K562 (cell line): ENCODE data around the gene FKRP. TPM values are rescaled to one million over a fixed set of nuclear protein-coding genes. Genes with fewer than 3 reads are reported as not detected.

Experiments
- PRMT5 ChIP-seq: sonication (generic); formaldehyde crosslinking; IDR thresholded peaks from 2 replicates; pipeline ENCODE4 v1.5.0; 2020; ENCODE audit warnings: missing genetic modification reagents
- ZNF175 ChIP-seq: fragments of 200-800 bp; sonication (Bioruptor generic); IDR thresholded peaks from 2 replicates; pipeline ENCODE4 v1.6.1; 2016; ENCODE audit warnings: low read depth, mild to moderate bottlenecking, missing genetic modification characterization, missing compliant biosample characterization
- polyA plus RNA-seq, 8 experiments: library from polyadenylated mRNA; depleted of rRNA in 4 of 8; stranded (reverse) in 5 of 8; unstranded in 3 of 8; fragments of >200 nt; fragmentation: Nextera tagmentation in 2 of 8; fragmentation: Illumina TruSeq in 1 of 8; extraction: Ambion mirVana in 2 of 8; extraction: Trizol in 1 of 8; gene quantifications; 2 replicates each; pipeline versions ENCODE4 v1.2.1 to v1.2.3, GENCODE V29; 2011 to 2014; ENCODE audit warnings: inconsistent platforms in 1 of 8, missing spikeins in 1 of 8
- total RNA-seq, 7 experiments: library from RNA; depleted of rRNA in 6 of 7; stranded (reverse); fragments of >200 nt in 6 of 7; fragmentation: Illumina TruSeq in 2 of 7; extraction: Trizol in 2 of 7; gene quantifications; 2 replicates each; pipeline versions ENCODE4 v1.2.1 to v1.2.3, GENCODE V29; 2011 to 2021; ENCODE audit warnings: low replicate concordance in 1 of 7
- TF ChIP-seq, protein P1 (sequence below): fragments of 450-650 bp; IDR thresholded peaks from 2 replicates; pipeline ENCODE4 v1.6.1; 2016; ENCODE audit warnings: mild to moderate bottlenecking
- TF ChIP-seq, protein P2 (sequence below): fragments of 200-800 bp; sonication (Bioruptor generic); IDR thresholded peaks from 2 replicates; pipeline ENCODE4 v1.6.1; 2016; ENCODE audit warnings: missing genetic modification characterization, missing compliant biosample characterization
- TF ChIP-seq, protein P3 (sequence below): fragments of 150-350 bp; IDR thresholded peaks from 2 replicates; pipeline ENCODE4 v1.6.1; 2014; ENCODE audit warnings: low read depth, mild to moderate bottlenecking, low read length, borderline replicate concordance

Gene FKRP
- total and polyA plus RNA-seq, 9 of the 15 experiments (the other 6 are each of a cell fraction or from before 2014, with no cell fraction given): 0.68 to 16.1 (median 6.5) TPM

DNA sequence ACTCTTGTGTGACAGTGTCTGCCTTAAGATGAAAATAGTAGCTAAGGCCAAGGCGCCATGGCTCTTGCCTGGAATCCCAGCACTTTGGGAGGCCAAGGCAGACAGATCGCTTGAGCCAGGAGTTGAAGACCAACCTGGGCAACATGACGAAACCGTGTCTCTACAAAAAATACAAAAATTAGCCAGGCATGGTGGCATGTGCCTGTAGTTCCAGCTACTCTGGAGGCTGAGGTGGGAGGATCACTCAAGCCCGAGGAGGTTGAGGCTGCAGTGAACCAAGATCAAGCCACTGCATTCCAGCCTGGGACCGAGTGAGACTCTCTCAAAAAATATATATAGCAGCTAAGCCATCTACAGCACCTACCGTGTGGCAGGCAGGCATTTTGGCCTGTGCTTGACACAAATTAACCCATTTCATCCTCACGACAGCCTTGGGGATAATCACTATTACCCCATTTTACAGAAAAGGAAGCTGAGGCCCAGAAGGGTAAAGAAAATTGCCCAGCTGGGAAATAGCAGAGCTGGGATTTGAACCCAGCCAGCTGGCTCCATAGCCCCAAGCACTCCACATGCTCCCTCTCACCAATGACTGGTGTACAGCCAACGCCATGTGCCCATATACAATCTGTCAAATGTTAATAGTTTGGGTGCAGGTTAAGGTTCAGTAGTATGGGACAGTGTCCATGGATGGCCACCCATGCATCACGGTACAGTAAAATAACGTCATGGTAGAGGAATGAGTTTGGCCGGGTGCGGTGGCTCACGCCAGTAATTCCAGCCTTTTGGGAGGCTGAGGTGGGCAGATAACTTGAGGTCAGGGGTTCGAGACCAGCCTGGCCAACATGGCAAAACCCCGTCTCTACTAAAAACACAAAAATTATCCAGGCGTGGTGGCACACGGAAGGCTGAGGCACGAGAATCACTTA lies 39.5 kb downstream of the FKRP start (continued):
- TF ChIP-seq, protein P1, sequence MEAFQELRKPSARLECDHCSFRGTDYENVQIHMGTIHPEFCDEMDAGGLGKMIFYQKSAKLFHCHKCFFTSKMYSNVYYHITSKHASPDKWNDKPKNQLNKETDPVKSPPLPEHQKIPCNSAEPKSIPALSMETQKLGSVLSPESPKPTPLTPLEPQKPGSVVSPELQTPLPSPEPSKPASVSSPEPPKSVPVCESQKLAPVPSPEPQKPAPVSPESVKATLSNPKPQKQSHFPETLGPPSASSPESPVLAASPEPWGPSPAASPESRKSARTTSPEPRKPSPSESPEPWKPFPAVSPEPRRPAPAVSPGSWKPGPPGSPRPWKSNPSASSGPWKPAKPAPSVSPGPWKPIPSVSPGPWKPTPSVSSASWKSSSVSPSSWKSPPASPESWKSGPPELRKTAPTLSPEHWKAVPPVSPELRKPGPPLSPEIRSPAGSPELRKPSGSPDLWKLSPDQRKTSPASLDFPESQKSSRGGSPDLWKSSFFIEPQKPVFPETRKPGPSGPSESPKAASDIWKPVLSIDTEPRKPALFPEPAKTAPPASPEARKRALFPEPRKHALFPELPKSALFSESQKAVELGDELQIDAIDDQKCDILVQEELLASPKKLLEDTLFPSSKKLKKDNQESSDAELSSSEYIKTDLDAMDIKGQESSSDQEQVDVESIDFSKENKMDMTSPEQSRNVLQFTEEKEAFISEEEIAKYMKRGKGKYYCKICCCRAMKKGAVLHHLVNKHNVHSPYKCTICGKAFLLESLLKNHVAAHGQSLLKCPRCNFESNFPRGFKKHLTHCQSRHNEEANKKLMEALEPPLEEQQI: no peak
- TF ChIP-seq PRMT5 (CRISPR knock-in tag): no peak
- TF ChIP-seq, protein P2, sequence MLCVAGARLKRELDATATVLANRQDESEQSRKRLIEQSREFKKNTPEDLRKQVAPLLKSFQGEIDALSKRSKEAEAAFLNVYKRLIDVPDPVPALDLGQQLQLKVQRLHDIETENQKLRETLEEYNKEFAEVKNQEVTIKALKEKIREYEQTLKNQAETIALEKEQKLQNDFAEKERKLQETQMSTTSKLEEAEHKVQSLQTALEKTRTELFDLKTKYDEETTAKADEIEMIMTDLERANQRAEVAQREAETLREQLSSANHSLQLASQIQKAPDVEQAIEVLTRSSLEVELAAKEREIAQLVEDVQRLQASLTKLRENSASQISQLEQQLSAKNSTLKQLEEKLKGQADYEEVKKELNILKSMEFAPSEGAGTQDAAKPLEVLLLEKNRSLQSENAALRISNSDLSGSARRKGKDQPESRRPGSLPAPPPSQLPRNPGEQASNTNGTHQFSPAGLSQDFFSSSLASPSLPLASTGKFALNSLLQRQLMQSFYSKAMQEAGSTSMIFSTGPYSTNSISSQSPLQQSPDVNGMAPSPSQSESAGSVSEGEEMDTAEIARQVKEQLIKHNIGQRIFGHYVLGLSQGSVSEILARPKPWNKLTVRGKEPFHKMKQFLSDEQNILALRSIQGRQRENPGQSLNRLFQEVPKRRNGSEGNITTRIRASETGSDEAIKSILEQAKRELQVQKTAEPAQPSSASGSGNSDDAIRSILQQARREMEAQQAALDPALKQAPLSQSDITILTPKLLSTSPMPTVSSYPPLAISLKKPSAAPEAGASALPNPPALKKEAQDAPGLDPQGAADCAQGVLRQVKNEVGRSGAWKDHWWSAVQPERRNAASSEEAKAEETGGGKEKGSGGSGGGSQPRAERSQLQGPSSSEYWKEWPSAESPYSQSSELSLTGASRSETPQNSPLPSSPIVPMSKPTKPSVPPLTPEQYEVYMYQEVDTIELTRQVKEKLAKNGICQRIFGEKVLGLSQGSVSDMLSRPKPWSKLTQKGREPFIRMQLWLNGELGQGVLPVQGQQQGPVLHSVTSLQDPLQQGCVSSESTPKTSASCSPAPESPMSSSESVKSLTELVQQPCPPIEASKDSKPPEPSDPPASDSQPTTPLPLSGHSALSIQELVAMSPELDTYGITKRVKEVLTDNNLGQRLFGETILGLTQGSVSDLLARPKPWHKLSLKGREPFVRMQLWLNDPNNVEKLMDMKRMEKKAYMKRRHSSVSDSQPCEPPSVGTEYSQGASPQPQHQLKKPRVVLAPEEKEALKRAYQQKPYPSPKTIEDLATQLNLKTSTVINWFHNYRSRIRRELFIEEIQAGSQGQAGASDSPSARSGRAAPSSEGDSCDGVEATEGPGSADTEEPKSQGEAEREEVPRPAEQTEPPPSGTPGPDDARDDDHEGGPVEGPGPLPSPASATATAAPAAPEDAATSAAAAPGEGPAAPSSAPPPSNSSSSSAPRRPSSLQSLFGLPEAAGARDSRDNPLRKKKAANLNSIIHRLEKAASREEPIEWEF (CRISPR knock-in tag): no peak
- no peak for TF ChIP-seq ZNF175 (CRISPR knock-in tag)
- TF ChIP-seq, protein P3, sequence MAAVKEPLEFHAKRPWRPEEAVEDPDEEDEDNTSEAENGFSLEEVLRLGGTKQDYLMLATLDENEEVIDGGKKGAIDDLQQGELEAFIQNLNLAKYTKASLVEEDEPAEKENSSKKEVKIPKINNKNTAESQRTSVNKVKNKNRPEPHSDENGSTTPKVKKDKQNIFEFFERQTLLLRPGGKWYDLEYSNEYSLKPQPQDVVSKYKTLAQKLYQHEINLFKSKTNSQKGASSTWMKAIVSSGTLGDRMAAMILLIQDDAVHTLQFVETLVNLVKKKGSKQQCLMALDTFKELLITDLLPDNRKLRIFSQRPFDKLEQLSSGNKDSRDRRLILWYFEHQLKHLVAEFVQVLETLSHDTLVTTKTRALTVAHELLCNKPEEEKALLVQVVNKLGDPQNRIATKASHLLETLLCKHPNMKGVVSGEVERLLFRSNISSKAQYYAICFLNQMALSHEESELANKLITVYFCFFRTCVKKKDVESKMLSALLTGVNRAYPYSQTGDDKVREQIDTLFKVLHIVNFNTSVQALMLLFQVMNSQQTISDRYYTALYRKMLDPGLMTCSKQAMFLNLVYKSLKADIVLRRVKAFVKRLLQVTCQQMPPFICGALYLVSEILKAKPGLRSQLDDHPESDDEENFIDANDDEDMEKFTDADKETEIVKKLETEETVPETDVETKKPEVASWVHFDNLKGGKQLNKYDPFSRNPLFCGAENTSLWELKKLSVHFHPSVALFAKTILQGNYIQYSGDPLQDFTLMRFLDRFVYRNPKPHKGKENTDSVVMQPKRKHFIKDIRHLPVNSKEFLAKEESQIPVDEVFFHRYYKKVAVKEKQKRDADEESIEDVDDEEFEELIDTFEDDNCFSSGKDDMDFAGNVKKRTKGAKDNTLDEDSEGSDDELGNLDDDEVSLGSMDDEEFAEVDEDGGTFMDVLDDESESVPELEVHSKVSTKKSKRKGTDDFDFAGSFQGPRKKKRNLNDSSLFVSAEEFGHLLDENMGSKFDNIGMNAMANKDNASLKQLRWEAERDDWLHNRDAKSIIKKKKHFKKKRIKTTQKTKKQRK: no peak
